GM10266 (cell line): Measurements from ENCODE around the gene TLNRD1.

Experiments
- DNase-seq: peaks from one replicate; pipeline ENCODE4 v3.0.0; 2012; ENCODE audit errors: extremely low spot score
- CTCF ChIP-seq: IDR thresholded peaks from 2 replicates; pipeline ENCODE4 v1.5.1; 2012; ENCODE audit warnings: mild to moderate bottlenecking, low read depth; ENCODE audit not compliant: control insufficient read depth, insufficient read depth; ENCODE audit errors: missing control alignments

The TLNRD1 gene

GRCh38 chr15:80979538-80980200 is 21.1 kb upstream of the TLNRD1 start:
- no peak for DNase-seq
- TF ChIP-seq CTCF = no peak

DNA sequence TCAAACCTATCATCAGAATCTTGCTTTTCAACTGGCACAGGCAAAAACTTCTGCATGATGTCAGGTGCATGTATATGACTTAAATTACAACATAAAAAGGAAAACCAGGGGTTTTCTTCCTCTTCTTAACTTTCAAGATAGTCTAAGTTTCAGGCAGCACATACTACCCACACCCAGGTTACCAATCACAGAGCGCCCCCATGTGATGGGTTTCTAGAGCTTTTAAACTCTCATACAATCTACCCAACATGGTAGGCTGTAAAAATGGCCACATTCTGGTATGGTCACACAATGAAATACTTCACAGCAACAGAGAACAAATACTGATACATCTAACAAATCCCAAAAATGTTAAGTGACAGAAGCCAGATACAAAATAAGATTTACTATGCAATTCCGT is 18.5 kb upstream of the TLNRD1 start:
- DNase-seq = peak; percentile 45
- TF ChIP-seq CTCF = peak; percentile 44

- no peak for TF ChIP-seq CTCF
- no peak for DNase-seq
Measured at GRCh38 chr15:80982839-80983238, 17.9 kb upstream of the TLNRD1 start.

- no peak for DNase-seq
- TF ChIP-seq CTCF = no peak
Measured at GRCh38 chr15:80984856-80985255, 15.9 kb upstream of the TLNRD1 start.

DNA sequence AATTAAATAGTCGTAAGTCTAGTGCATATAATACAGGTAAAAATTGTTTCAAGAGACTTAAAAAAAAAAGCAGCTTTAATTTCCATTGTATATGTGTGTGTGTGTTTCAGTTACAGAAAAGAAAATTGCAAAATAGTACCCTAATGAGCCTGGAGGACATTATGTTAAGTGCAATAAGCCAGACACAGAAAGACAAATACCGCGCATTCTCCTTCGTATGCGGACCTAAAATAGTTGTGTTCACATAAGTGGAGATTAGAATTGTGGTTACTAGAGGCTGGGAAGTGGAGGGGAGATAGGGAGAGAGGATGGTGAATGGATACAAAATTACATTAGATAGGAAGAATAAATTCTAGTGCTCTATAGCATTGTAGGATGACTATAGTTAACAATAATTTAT is 14.7 kb upstream of the TLNRD1 start:
- no peak for TF ChIP-seq CTCF
- DNase-seq = no peak

DNA sequence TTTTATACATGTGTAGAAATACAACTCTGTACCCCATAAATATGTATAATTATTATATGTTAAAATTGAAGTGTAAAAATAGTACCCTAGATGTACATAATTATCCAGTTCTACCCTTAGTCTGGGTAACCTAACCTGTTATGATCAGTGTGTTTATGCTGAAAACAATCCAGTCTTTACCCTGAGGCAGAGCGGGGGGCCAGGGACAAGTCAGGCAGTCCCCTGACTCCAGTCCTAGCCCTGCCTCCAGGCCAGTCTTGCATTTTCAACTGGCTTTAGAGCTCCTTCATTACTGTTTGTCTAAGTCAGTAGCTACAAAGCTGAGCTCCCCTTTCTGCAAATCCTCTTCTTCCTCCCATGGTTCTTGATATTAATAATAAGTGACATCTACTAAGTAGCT is 14.2 kb upstream of the TLNRD1 start:
- no peak for TF ChIP-seq CTCF
- DNase-seq = no peak

DNA sequence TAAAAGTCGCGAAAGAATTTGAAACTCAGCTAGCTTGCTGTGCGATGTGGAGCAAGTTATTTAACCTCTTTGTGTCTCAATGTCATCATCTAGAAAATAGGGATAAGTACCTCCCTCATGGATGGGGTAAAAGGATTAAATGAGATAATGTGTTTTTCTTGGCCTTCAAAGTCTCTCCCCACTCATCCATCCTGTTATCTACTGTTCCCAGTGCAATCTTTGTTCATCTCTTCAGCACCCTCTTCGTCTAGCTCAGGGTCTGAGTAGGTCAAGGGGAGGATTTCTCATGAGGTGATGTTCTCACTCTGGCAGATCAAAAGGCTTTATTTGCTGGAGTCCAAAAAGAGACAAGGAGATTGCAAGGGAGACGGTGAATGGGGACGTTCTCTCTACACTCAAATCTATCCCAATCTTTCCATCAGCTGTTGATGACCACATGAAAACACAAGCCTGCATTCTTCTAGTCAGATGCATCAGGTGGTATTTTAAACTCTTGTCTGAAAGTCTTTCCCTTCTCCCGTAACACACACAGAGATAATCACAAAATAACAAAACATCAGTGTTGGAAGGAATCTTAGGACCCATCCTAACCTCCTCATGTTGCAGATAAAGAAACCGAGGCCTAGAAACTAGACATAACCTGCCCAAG is 12.5 kb upstream of the TLNRD1 start:
- no peak for TF ChIP-seq CTCF
- no peak for DNase-seq
